Measurements from ENCODE around the gene FOXN3. TPM values are rescaled to one million over a fixed set of nuclear protein-coding genes. Genes with fewer than 3 reads are reported as not detected.
A peak's percentile ranks its signal among the peaks of the same experiment; 100 is the strongest.

The FOXN3 gene
- total RNA-seq, 6 experiments from 2014 or later, result 31.9 to 43.4 (median 37.9) TPM

GRCh38 chr14:89266754-89267153, 150.3 kb downstream of the FOXN3 start:
- Mint-ChIP-seq H3K27me3 (ENCODE audit: insufficient read depth) (no peaks in the 10 kb centered on the region; the same call in 1 of the 2 replicates), H3K4me3 (no peak overlapping the region), H3K4me1 (ENCODE audit: low read depth) (peaks cover 17% of the 10 kb centered on the region), H3K27ac (peak overlapping the region; percentile 3; the same call in 1 of the 2 replicates), H3K9me3 (no peaks in the 10 kb centered on the region), H3K36me3 (ENCODE audit: low read depth) (no peaks in the 10 kb centered on the region)
- TF ChIP-seq, protein P1, sequence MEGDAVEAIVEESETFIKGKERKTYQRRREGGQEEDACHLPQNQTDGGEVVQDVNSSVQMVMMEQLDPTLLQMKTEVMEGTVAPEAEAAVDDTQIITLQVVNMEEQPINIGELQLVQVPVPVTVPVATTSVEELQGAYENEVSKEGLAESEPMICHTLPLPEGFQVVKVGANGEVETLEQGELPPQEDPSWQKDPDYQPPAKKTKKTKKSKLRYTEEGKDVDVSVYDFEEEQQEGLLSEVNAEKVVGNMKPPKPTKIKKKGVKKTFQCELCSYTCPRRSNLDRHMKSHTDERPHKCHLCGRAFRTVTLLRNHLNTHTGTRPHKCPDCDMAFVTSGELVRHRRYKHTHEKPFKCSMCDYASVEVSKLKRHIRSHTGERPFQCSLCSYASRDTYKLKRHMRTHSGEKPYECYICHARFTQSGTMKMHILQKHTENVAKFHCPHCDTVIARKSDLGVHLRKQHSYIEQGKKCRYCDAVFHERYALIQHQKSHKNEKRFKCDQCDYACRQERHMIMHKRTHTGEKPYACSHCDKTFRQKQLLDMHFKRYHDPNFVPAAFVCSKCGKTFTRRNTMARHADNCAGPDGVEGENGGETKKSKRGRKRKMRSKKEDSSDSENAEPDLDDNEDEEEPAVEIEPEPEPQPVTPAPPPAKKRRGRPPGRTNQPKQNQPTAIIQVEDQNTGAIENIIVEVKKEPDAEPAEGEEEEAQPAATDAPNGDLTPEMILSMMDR (IDR thresholded peaks at IDR 0.05), result no peak
- DNase-seq, result no peak

GRCh38 chr14:89265234-89265633, 151.8 kb downstream of the FOXN3 start:
- H3K27ac Mint-ChIP-seq, result no peak overlapping the region

GRCh38 chr14:89264196-89264800, 152.7 kb downstream of the FOXN3 start:
- Mint-ChIP-seq H3K27me3 (ENCODE audit: insufficient read depth) (no peaks in the 10 kb centered on the region; the same call in 1 of the 2 replicates), H3K9me3 (no peaks in the 10 kb centered on the region), H3K4me1 (ENCODE audit: low read depth) (peaks cover 17% of the 10 kb centered on the region)

More at GRCh38 chr14:89265234-89265633, 151.8 kb downstream of the FOXN3 start:
- peaks cover 17% of the 10 kb centered on the region for H3K4me1 Mint-ChIP-seq (ENCODE audit: low read depth)
- no peaks in the 10 kb centered on the region; the same call in 1 of the 2 replicates for H3K27me3 Mint-ChIP-seq (ENCODE audit: insufficient read depth)
- no peak overlapping the region for H3K4me3 Mint-ChIP-seq
- TF ChIP-seq, protein P1 (IDR thresholded peaks at IDR 0.05), result no peak
- H3K9me3 Mint-ChIP-seq, result no peaks in the 10 kb centered on the region
- no peak for DNase-seq
- H3K36me3 Mint-ChIP-seq (ENCODE audit: low read depth), result no peaks in the 10 kb centered on the region

DNA sequence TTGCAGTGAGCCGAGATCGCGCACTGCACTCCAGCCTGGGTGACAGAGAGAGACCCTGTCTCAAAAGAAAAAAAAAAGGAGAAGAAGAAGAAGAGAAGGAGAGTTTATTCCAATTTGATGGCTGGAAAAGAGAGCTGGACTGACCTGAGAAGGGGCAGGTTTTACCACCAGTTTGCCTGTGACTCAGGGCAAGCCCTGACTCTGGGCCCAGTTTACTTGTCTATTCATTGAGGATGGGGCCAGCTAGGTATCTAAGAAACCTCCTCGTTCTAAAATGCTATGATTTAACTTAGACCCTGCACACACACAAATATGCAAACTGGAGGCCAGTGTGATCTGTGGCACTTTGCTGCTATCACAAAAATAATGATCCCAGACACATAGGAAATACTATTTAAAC, 155.0 kb downstream of the FOXN3 start:
- Mint-ChIP-seq H3K4me3 (no peak overlapping the region), H3K9me3 (no peaks in the 10 kb centered on the region), H3K36me3 (ENCODE audit: low read depth) (no peaks in the 10 kb centered on the region), H3K4me1 (ENCODE audit: low read depth) (peaks cover 9% of the 10 kb centered on the region), H3K27ac (no peak overlapping the region), H3K27me3 (ENCODE audit: insufficient read depth) (no peaks in the 10 kb centered on the region; the same call in 1 of the 2 replicates)
- no peak for DNase-seq
- TF ChIP-seq, protein P1 (IDR thresholded peaks at IDR 0.05), result no peak

More at GRCh38 chr14:89264196-89264800, 152.7 kb downstream of the FOXN3 start:
- TF ChIP-seq, protein P1 (IDR thresholded peaks at IDR 0.05), result no peak
- no peak overlapping the region for H3K27ac Mint-ChIP-seq
- DNase-seq, result no peak
- no peaks in the 10 kb centered on the region for H3K36me3 Mint-ChIP-seq (ENCODE audit: low read depth)
- H3K4me3 Mint-ChIP-seq, result no peak overlapping the region

GRCh38 chr14:89260898-89261297, 156.1 kb downstream of the FOXN3 start:
- no peak for DNase-seq
- H3K4me1 Mint-ChIP-seq (ENCODE audit: low read depth), result no peaks in the 10 kb centered on the region
- H3K36me3 Mint-ChIP-seq (ENCODE audit: low read depth), result no peaks in the 10 kb centered on the region
- TF ChIP-seq, protein P1 (IDR thresholded peaks at IDR 0.05), result no peak
- H3K27ac Mint-ChIP-seq, result no peak overlapping the region
- H3K27me3 Mint-ChIP-seq (ENCODE audit: insufficient read depth), result no peaks in the 10 kb centered on the region; the same call in 1 of the 2 replicates
- H3K4me3 Mint-ChIP-seq, result no peak overlapping the region
- H3K9me3 Mint-ChIP-seq, result no peaks in the 10 kb centered on the region

Measured in HFFc6 (cell line).